Natural killer cell (primary cell): Measurements from ENCODE around the gene NAALADL2. TPM values are rescaled to one million over a fixed set of nuclear protein-coding genes. Genes with fewer than 3 reads are reported as not detected.

ENCODE experiments used
- ATAC-seq, 3 donors: fragments of 150-1000 bp in 2 of 3; fragments of 200-7000 bp in 1 of 3; cut with Tn5 transposase; 1 replicate in 1 of 3; 2 replicates in 2 of 3; pipeline ENCODE4 v1.10.0; 2021; ENCODE audit warnings: mild to moderate bottlenecking in 2 of 3, moderate library complexity in 2 of 3
- DNase-seq, 2 donors: peaks; one replicate each; pipeline versions ENCODE4 v3.0.0 to v3.0.0-alpha.2; 2013 to 2021; ENCODE audit warnings: mixed read lengths in 1 of 2
- H3K27ac ChIP-seq: one replicate; pipeline ENCODE4 v1.5.1; 2013; ENCODE audit warnings: mild to moderate bottlenecking, low read length
- H3K27me3 ChIP-seq: one replicate; pipeline ENCODE4 v1.6.1; 2013; ENCODE audit warnings: low read length; ENCODE audit not compliant: control insufficient read depth, insufficient read depth
- H3K36me3 ChIP-seq: one replicate; pipeline ENCODE4 v1.6.1; 2013; ENCODE audit warnings: low read length; ENCODE audit not compliant: control insufficient read depth, insufficient read depth
- H3K4me1 ChIP-seq: one replicate; pipeline ENCODE4 v1.6.1; 2013; ENCODE audit warnings: low read length; ENCODE audit not compliant: control insufficient read depth, insufficient read depth
- H3K4me3 ChIP-seq: one replicate; pipeline ENCODE4 v1.5.1; 2013; ENCODE audit warnings: low read length
- H3K9me3 ChIP-seq: one replicate; pipeline ENCODE4 v1.6.1; 2013; ENCODE audit warnings: low read length; ENCODE audit not compliant: control insufficient read depth, insufficient read depth
- H3K27ac Mint-ChIP-seq, 2 donors: one replicate each; pipeline ENCODE4 v1.8.0; 2022; ENCODE audit warnings: mild to moderate bottlenecking in 2 of 2, mixed read lengths in 2 of 2, moderate library complexity in 1 of 2
- H3K27me3 Mint-ChIP-seq, 2 donors: one replicate each; pipeline ENCODE4 v1.8.0; 2022; ENCODE audit warnings: low read depth in 2 of 2, mixed read lengths in 2 of 2
- H3K36me3 Mint-ChIP-seq: one replicate; pipeline ENCODE4 v1.8.0; 2022; ENCODE audit warnings: mixed read lengths
- H3K4me1 Mint-ChIP-seq, 2 donors: one replicate each; pipeline ENCODE4 v1.8.0; 2022; ENCODE audit warnings: mixed read lengths in 2 of 2
- H3K4me3 Mint-ChIP-seq: one replicate; pipeline ENCODE4 v1.8.0; 2022; ENCODE audit warnings: mild to moderate bottlenecking, moderate library complexity, mixed read lengths
- H3K9me3 Mint-ChIP-seq, 2 donors: one replicate each; pipeline ENCODE4 v1.8.0; 2022; ENCODE audit warnings: mixed read lengths in 2 of 2
- WGBS: methylation state at CpG from one replicate; pipeline ENCODE4 v1.1.7; 2013; ENCODE audit warnings: missing lambda C conversion rate; ENCODE audit not compliant: insufficient coverage; 5-methylcytosine and 5-hydroxymethylcytosine counted together
- intact Hi-C: fragments of 100-400 bp; cut with micrococcal nuclease; formaldehyde crosslinking; loops from one replicate; pipeline ENCODE4 v1.14.2; 2022
- total RNA-seq, 4 donors: library from RNA; stranded (reverse); fragments of 120-200 nt in 1 of 4; gene quantifications; one replicate each; pipeline versions ENCODE4 v1.2.3 to v1.2.4, GENCODE V29; 2013 to 2022
- TF ChIP-seq, protein P1 (sequence below): fragments of 200-600 bp; IDR thresholded peaks from one replicate; pipeline ENCODE4 v1.8.0; 2022; ENCODE audit warnings: antibody characterized with exemption

Gene NAALADL2
- total RNA-seq, 3 donors from 2014 or later (not counting 1 experiment from before 2014, with no cell fraction given): not detected

- Histone ChIP-seq H3K36me3 (no peaks in the 10 kb centered on the region), H3K4me3 (no peak overlapping the region), H3K9me3 (no peaks in the 10 kb centered on the region), H3K27me3 (no peaks in the 10 kb centered on the region), H3K27ac (no peak overlapping the region), H3K4me1 (no peaks in the 10 kb centered on the region)
- H3K4me3 Mint-ChIP-seq: no peak overlapping the region
- no peak overlapping the region for H3K27ac Mint-ChIP-seq
- H3K9me3 Mint-ChIP-seq: peaks cover 9 to 22% of the 10 kb centered on the region in 2 donors
- H3K4me1 Mint-ChIP-seq: no peaks in the 10 kb centered on the region
- H3K36me3 Mint-ChIP-seq: no peaks in the 10 kb centered on the region
- DNase-seq (no peak), ATAC-seq (no peak)
- 94% methylated on average over 8 of the region's 8 CpGs for WGBS
- no peaks in the 10 kb centered on the region for H3K27me3 Mint-ChIP-seq
- intact Hi-C loops: no loop called here
- TF ChIP-seq, protein P1, sequence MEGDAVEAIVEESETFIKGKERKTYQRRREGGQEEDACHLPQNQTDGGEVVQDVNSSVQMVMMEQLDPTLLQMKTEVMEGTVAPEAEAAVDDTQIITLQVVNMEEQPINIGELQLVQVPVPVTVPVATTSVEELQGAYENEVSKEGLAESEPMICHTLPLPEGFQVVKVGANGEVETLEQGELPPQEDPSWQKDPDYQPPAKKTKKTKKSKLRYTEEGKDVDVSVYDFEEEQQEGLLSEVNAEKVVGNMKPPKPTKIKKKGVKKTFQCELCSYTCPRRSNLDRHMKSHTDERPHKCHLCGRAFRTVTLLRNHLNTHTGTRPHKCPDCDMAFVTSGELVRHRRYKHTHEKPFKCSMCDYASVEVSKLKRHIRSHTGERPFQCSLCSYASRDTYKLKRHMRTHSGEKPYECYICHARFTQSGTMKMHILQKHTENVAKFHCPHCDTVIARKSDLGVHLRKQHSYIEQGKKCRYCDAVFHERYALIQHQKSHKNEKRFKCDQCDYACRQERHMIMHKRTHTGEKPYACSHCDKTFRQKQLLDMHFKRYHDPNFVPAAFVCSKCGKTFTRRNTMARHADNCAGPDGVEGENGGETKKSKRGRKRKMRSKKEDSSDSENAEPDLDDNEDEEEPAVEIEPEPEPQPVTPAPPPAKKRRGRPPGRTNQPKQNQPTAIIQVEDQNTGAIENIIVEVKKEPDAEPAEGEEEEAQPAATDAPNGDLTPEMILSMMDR: no peak
Observed at GRCh38 chr3:175346573-175347356, 487.6 kb downstream of the NAALADL2 start.

DNA sequence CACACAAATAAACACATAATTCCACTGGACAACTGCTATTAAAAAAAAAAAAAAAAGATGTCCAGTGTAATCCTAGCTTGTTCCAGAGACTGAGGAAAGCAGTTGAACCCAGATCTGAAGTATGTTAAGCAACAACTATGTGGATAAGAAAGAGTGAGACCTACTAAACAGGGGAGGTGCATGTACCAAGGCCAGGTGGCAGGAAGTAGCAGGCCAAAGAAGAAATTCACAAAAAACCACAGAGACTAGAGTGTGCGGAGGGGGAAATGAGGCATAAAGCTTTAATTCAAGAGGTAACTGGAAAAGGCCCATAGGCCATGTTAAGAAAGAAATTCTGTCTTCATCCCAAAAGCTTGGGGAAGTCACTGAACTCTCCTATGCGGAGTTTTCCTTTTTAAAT lies 490.0 kb downstream of the NAALADL2 start:
- H3K4me1 ChIP-seq: no peaks in the 10 kb centered on the region
- intact Hi-C loops: no loop called here
- DNase-seq: no peak
- Mint-ChIP-seq H3K4me3 (no peak overlapping the region), H3K27ac (no peak overlapping the region), H3K27me3 (no peaks in the 10 kb centered on the region), H3K9me3 (peaks cover 9 to 23% of the 10 kb centered on the region in 2 donors), H3K4me1 (no peaks in the 10 kb centered on the region), H3K36me3 (no peaks in the 10 kb centered on the region)
- no peak overlapping the region for H3K4me3 ChIP-seq
- H3K27ac ChIP-seq: no peak overlapping the region
- H3K9me3 ChIP-seq: no peaks in the 10 kb centered on the region
- ATAC-seq: no peak
- 25% methylated on average over 1 of the region's 2 CpGs for WGBS
- H3K27me3 ChIP-seq: no peaks in the 10 kb centered on the region
- TF ChIP-seq, protein P1: no peak
- H3K36me3 ChIP-seq: no peaks in the 10 kb centered on the region

DNA sequence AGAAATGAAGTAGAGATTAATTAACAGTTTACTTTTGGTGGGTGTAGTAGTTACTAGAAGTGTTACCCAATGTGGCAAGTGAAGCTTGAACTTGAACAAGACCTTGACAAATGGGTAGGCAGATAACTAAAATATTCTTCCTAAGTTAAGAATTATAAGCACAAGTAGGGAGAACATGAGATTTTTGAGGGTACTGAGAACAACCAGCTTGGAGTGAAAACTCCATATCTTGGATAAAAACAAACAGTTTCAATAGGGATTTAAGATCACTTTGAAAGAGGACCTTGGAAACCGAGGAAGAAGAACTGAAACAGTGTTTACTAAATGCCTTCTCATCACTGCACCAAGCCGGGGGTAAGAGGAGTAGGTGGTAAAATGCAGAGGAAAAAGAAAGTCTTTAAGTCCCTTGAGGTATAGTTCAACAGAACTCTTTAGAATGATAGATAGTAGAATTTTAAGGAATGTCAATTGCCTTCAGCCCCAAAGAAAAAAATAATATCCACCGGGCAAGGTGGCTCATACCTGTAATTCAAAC lies 496.7 kb downstream of the NAALADL2 start:
- H3K27ac ChIP-seq: no peak overlapping the region
- intact Hi-C loops: no loop called here
- TF ChIP-seq, protein P1: no peak
- Mint-ChIP-seq H3K36me3 (peaks cover 8% of the 10 kb centered on the region), H3K9me3 (peaks cover 12 to 13% of the 10 kb centered on the region in 2 donors), H3K4me1 (no peaks in the 10 kb centered on the region), H3K4me3 (no peak overlapping the region), H3K27ac (no peak overlapping the region), H3K27me3 (no peaks in the 10 kb centered on the region)
- no peaks in the 10 kb centered on the region for H3K27me3 ChIP-seq
- DNase-seq: no peak
- no peak overlapping the region for H3K4me3 ChIP-seq
- WGBS: 69% methylated on average over 3 of the region's 3 CpGs
- H3K4me1 ChIP-seq: no peaks in the 10 kb centered on the region
- no peak for ATAC-seq
- H3K36me3 ChIP-seq: no peaks in the 10 kb centered on the region
- H3K9me3 ChIP-seq: no peaks in the 10 kb centered on the region
